PC-3 (cell line): ENCODE data around the gene SLC35F1. TPM values are rescaled to one million over a fixed set of nuclear protein-coding genes. Genes with fewer than 3 reads are reported as not detected.
A peak's percentile ranks its signal among the peaks of the same experiment; 100 is the strongest.

ENCODE experiments used
- ATAC-seq: fragments of 200-7000 bp; cut with Tn5 transposase; 2 replicates; pipeline ENCODE4 v1.9.1; 2020; ENCODE audit warnings: mild to moderate bottlenecking, moderate library complexity
- BruUV-seq: library from RNA; stranded (reverse); fragments of 400-500 nt; replicated peaks from 2 replicates; lab custom pipeline; 2021; lab: Mats Ljungman, UMichigan
- CTCF ChIA-PET: fragments of 300-600 bp; sonication (Branson Sonifier 250); formaldehyde crosslinking; loops from one replicate; lab custom pipeline; 2022; ENCODE audit warnings: antibody characterized with exemption; lab: Charles Lee
- POLR2A ChIA-PET: fragments of 300-600 bp; sonication (Branson Sonifier 250); formaldehyde crosslinking; loops from one replicate; lab custom pipeline; 2022; ENCODE audit warnings: antibody characterized with exemption; ENCODE audit not compliant: unreplicated experiment; lab: Charles Lee
- DNase-seq: peaks from one replicate; pipeline ENCODE4 v3.0.0-alpha.2; 2015
- H2AFZ ChIP-seq: fragments of 300-600 bp; sonication (generic); 2 replicates; pipeline ENCODE4 v1.6.0; 2016; ENCODE audit warnings: antibody characterized with exemption, low read length
- H3F3A ChIP-seq: fragments of 300-600 bp; sonication (generic); one replicate; pipeline ENCODE4 v1.6.0; 2017; ENCODE audit warnings: antibody characterized with exemption, low read length, control low read depth, mild to moderate bottlenecking; ENCODE audit not compliant: unreplicated experiment
- H3K27ac ChIP-seq: fragments of 300-600 bp; sonication (generic); 2 replicates; pipeline ENCODE4 v1.5.1; 2016; ENCODE audit warnings: mild to moderate bottlenecking, low read length
- H3K27me3 ChIP-seq: fragments of 300-600 bp; sonication (generic); 2 replicates; pipeline ENCODE4 v1.6.1; 2016; ENCODE audit warnings: low read length, mixed read lengths
- H3K36me3 ChIP-seq: fragments of 300-600 bp; sonication (generic); 2 replicates; pipeline ENCODE4 v1.6.1; 2016; ENCODE audit warnings: low read depth, mixed run types, low read length, mixed read lengths
- H3K4me1 ChIP-seq: fragments of 300-600 bp; sonication (generic); 2 replicates; pipeline ENCODE4 v1.5.1; 2016; ENCODE audit warnings: low read length; ENCODE audit not compliant: insufficient read depth
- H3K4me2 ChIP-seq: fragments of 300-600 bp; sonication (generic); 2 replicates; pipeline ENCODE4 v1.6.0; 2016; ENCODE audit warnings: low read length
- H3K4me3 ChIP-seq: fragments of 300-600 bp; sonication (generic); 2 replicates; pipeline ENCODE4 v1.5.1; 2016; ENCODE audit warnings: mild to moderate bottlenecking, low read length, mixed read lengths
- H3K79me2 ChIP-seq: fragments of 300-600 bp; sonication (generic); 2 replicates; pipeline ENCODE4 v1.6.1; 2017; ENCODE audit warnings: low read length, mixed read lengths
- H3K9ac ChIP-seq: fragments of 300-600 bp; sonication (generic); 2 replicates; pipeline ENCODE4 v1.6.0; 2016; ENCODE audit warnings: mild to moderate bottlenecking, low read length
- H3K9me2 ChIP-seq: fragments of 300-600 bp; sonication (generic); replicated peaks from 2 replicates; pipeline ENCODE4 v1.6.1; 2016; ENCODE audit warnings: mixed run types, low read length, mixed read lengths
- H3K9me3 ChIP-seq: fragments of 300-600 bp; sonication (generic); 2 replicates; pipeline ENCODE4 v1.6.1; 2016; ENCODE audit warnings: low read length, mixed read lengths
- H4K20me1 ChIP-seq: fragments of 300-600 bp; sonication (generic); 2 replicates; pipeline ENCODE4 v1.6.1; 2016; ENCODE audit warnings: low read length, mixed read lengths
- CTCF ChIP-seq: fragments of 300-600 bp; sonication (generic); conservative IDR thresholded peaks from 2 replicates; pipeline ENCODE4 v1.5.1; 2017; ENCODE audit warnings: antibody characterized with exemption, low read depth, mild to moderate bottlenecking, low read length
- EZH2 ChIP-seq: fragments of 300-600 bp; sonication (generic); IDR thresholded peaks from one replicate; pipeline ENCODE4 v1.6.1; 2017; ENCODE audit warnings: antibody characterized with exemption, mild to moderate bottlenecking, low read length; ENCODE audit not compliant: unreplicated experiment
- EZH2phosphoT487 ChIP-seq: fragments of 300-600 bp; sonication (generic); IDR thresholded peaks from 2 replicates; pipeline ENCODE4 v1.6.1; 2018; ENCODE audit warnings: mild to moderate bottlenecking, antibody characterized with exemption, low read length, borderline replicate concordance
- intact Hi-C: fragments of 100-400 bp; cut with micrococcal nuclease; formaldehyde crosslinking; loops from 2 replicates; pipeline ENCODE4 v1.9.0; 2023
- total RNA-seq: library from RNA; depleted of rRNA; stranded (reverse); fragments of >200 nt; gene quantifications from 2 replicates; pipeline ENCODE4 v1.2.3, GENCODE V29; 2014

SLC35F1 gene
- total RNA-seq, 1 experiment from 2014 or later: not detected

GRCh38 chr6:118319894-118320649 is 413.0 kb downstream of the SLC35F1 start:
- Histone ChIP-seq H3K9ac (no peak overlapping the region), H3K9me3 (no peaks in the 10 kb centered on the region), H2AFZ (no peak overlapping the region), H3K27me3 (no peaks in the 10 kb centered on the region), H3K4me3 (no peak overlapping the region), H3F3A (no peaks in the 10 kb centered on the region), H3K36me3 (no peaks in the 10 kb centered on the region), H3K79me2 (no peaks in the 10 kb centered on the region), H4K20me1 (no peaks in the 10 kb centered on the region), H3K27ac (no peak overlapping the region), H3K4me2 (no peak overlapping the region), H3K4me1 (no peaks in the 10 kb centered on the region), H3K9me2 (no peaks in the 10 kb centered on the region)
- no peak for DNase-seq
- ChIA-PET POLR2A (interaction anchor here (0.6 kb wide), 1 partner anchor 95 kb away, joined by 3 read pairs; no protein-coding TSS in a partner anchor), CTCF (no interaction called here)
- BruUV-seq: no TSS peak
- intact Hi-C loops: no loop called here
- ATAC-seq: peak; percentile 46; the same call in 1 of the 2 replicates
- TF ChIP-seq EZH2phosphoT487 (no peak), EZH2 (no peak), CTCF (no peak)

GRCh38 chr6:118320652-118321051 is 413.6 kb downstream of the SLC35F1 start:
- H3K4me2 ChIP-seq: no peak overlapping the region
- ATAC-seq (no peak), DNase-seq (no peak)
- intact Hi-C loops: no loop called here
- no peaks in the 10 kb centered on the region for H3K79me2 ChIP-seq
- H3K4me3 ChIP-seq: no peak overlapping the region
- no peak for TF ChIP-seq CTCF
- no peaks in the 10 kb centered on the region for H3K4me1 ChIP-seq
- no peak overlapping the region for H2AFZ ChIP-seq
- no peaks in the 10 kb centered on the region for H3K36me3 ChIP-seq
- ChIA-PET CTCF (no interaction called here), POLR2A (interaction anchor here (0.6 kb wide), 1 partner anchor 95 kb away, joined by 3 read pairs; no protein-coding TSS in a partner anchor)
- no TSS peak for BruUV-seq
- H3K9ac ChIP-seq: no peak overlapping the region
- H3K27ac ChIP-seq: no peak overlapping the region
- no peaks in the 10 kb centered on the region for H3K9me3 ChIP-seq
- H4K20me1 ChIP-seq: no peaks in the 10 kb centered on the region
- H3F3A ChIP-seq: no peaks in the 10 kb centered on the region
- H3K27me3 ChIP-seq: no peaks in the 10 kb centered on the region
- no peaks in the 10 kb centered on the region for H3K9me2 ChIP-seq

- TF ChIP-seq EZH2phosphoT487 (no peak), EZH2 (no peak), CTCF (no peak)
- peak; percentile 33 for DNase-seq
- no TSS peak for BruUV-seq
These were observed 417.1 kb downstream of the SLC35F1 start for GRCh38 chr6:118324116-118324515.

More at GRCh38 chr6:118324116-118324515, 417.1 kb downstream of the SLC35F1 start:
- intact Hi-C loops: no loop called here
- Histone ChIP-seq H3K4me3 (no peak overlapping the region), H3K4me1 (no peaks in the 10 kb centered on the region), H4K20me1 (no peaks in the 10 kb centered on the region), H3K9ac (no peak overlapping the region), H2AFZ (no peak overlapping the region), H3K9me2 (no peaks in the 10 kb centered on the region), H3F3A (no peaks in the 10 kb centered on the region), H3K79me2 (no peaks in the 10 kb centered on the region), H3K9me3 (no peaks in the 10 kb centered on the region), H3K27me3 (no peaks in the 10 kb centered on the region), H3K4me2 (no peak overlapping the region), H3K27ac (no peak overlapping the region), H3K36me3 (no peaks in the 10 kb centered on the region)
- ChIA-PET POLR2A (no interaction called here), CTCF (no interaction called here)
- no peak for ATAC-seq
